GM23338 (cell line): ENCODE results near the gene RGL1. TPM values are rescaled to one million over a fixed set of nuclear protein-coding genes. Genes with fewer than 3 reads are reported as not detected.

ENCODE experiments used
- ATAC-seq: fragments of 200-7000 bp; cut with Tn5 transposase; 3 replicates; pipeline ENCODE4 v1.9.1; 2020
- DNase-seq: peaks from one replicate; pipeline ENCODE4 v3.0.0-alpha.2; 2015; ENCODE audit warnings: low spot score
- H2AFZ ChIP-seq: fragments of 200-600 bp; sonication (generic); 2 replicates; pipeline ENCODE4 v1.8.0; 2016; ENCODE audit warnings: antibody characterized with exemption, mild to moderate bottlenecking, moderate library complexity
- H3F3A ChIP-seq: fragments of 200-600 bp; sonication (generic); replicated peaks from 2 replicates; pipeline ENCODE4 v1.8.0; 2017; ENCODE audit warnings: antibody characterized with exemption, mixed run types, low read depth
- H3K27ac ChIP-seq: fragments of 200-600 bp; sonication (generic); 2 replicates; pipeline ENCODE4 v1.6.1; 2016; ENCODE audit warnings: low read depth
- H3K27me3 ChIP-seq: fragments of 200-600 bp; sonication (generic); 2 replicates; pipeline ENCODE4 v1.8.0; 2016; ENCODE audit warnings: mild to moderate bottlenecking, mixed run types, moderate library complexity; ENCODE audit not compliant: insufficient read depth
- H3K36me3 ChIP-seq: fragments of 200-600 bp; sonication (generic); 2 replicates; pipeline ENCODE4 v1.8.0; 2016; ENCODE audit warnings: mild to moderate bottlenecking; ENCODE audit not compliant: insufficient read depth
- H3K4me1 ChIP-seq: fragments of 200-600 bp; sonication (generic); 2 replicates; pipeline ENCODE4 v1.8.0; 2016; ENCODE audit warnings: mild to moderate bottlenecking, moderate library complexity; ENCODE audit not compliant: insufficient read depth
- H3K4me2 ChIP-seq: fragments of 200-600 bp; sonication (generic); 2 replicates; pipeline ENCODE4 v1.7.1; 2017; ENCODE audit warnings: mixed run types
- H3K4me3 ChIP-seq: fragments of 200-600 bp; sonication (generic); 2 replicates; pipeline ENCODE4 v1.6.1; 2016; ENCODE audit warnings: mixed run types
- H3K79me2 ChIP-seq: fragments of 200-600 bp; sonication (generic); replicated peaks from 2 replicates; pipeline ENCODE4 v1.8.0; 2017; ENCODE audit warnings: mild to moderate bottlenecking; ENCODE audit not compliant: insufficient read depth
- H3K9me2 ChIP-seq: fragments of 200-600 bp; sonication (generic); 2 replicates; pipeline ENCODE4 v1.8.0; 2017; ENCODE audit not compliant: insufficient read depth
- H4K20me1 ChIP-seq: fragments of 200-600 bp; sonication (generic); replicated peaks from 2 replicates; pipeline ENCODE4 v1.8.0; 2017; ENCODE audit warnings: mild to moderate bottlenecking; ENCODE audit not compliant: insufficient read depth
- H3K27ac Mint-ChIP-seq: 2 replicates; pipeline ENCODE4 v1.8.0; 2020; ENCODE audit warnings: inconsistent platforms, mild to moderate bottlenecking, moderate library complexity, mixed read lengths
- H3K27me3 Mint-ChIP-seq: 3 replicates; pipeline ENCODE4 v1.8.0; 2022; ENCODE audit warnings: low read depth, mild to moderate bottlenecking, moderate library complexity, mixed read lengths, inconsistent platforms; ENCODE audit not compliant: insufficient read depth, poor library complexity
- H3K36me3 Mint-ChIP-seq: 3 replicates; pipeline ENCODE4 v1.8.0; 2021; ENCODE audit warnings: low read depth, mild to moderate bottlenecking, inconsistent platforms, moderate library complexity, mixed read lengths
- H3K4me1 Mint-ChIP-seq: 3 replicates; pipeline ENCODE4 v1.8.0; 2020; ENCODE audit warnings: mild to moderate bottlenecking, inconsistent platforms, mixed read lengths
- H3K4me3 Mint-ChIP-seq: 3 replicates; pipeline ENCODE4 v1.8.0; 2021; ENCODE audit warnings: moderate library complexity, mild to moderate bottlenecking, inconsistent platforms, mixed read lengths
- H3K9me3 Mint-ChIP-seq: 3 replicates; pipeline ENCODE4 v1.8.0; 2020; ENCODE audit warnings: moderate library complexity, mild to moderate bottlenecking, inconsistent platforms, mixed read lengths
- CREB1 ChIP-seq: fragments of 250-450 bp; sonication (Bioruptor Pico); IDR thresholded peaks from 2 replicates; pipeline ENCODE4 v1.5.0; 2020; ENCODE audit warnings: low read depth, mild to moderate bottlenecking, moderate library complexity
- CTCF ChIP-seq, 2 experiments: fragments of 200-600 bp in 1 of 2; sonication (generic) in 1 of 2; conservative IDR thresholded peaks; 2 replicates each; pipeline versions ENCODE4 v1.5.1 to v1.6.1; 2016 to 2017; ENCODE audit warnings: antibody characterized with exemption in 2 of 2, low read depth in 2 of 2, mild to moderate bottlenecking in 2 of 2, moderate library complexity in 1 of 2
- ETS1 ChIP-seq: IDR thresholded peaks from 2 replicates; pipeline ENCODE4 v1.6.1; 2016; ENCODE audit warnings: antibody characterized with exemption
- EZH2 ChIP-seq: fragments of 200-600 bp; sonication (generic); IDR thresholded peaks from one replicate; pipeline ENCODE4 v1.8.0; 2017; ENCODE audit warnings: antibody characterized with exemption, mild to moderate bottlenecking, low read depth; ENCODE audit not compliant: unreplicated experiment
- EZH2phosphoT487 ChIP-seq: fragments of 200-600 bp; sonication (generic); IDR thresholded peaks from one replicate; pipeline ENCODE4 v1.8.1; 2018; ENCODE audit warnings: antibody characterized with exemption; ENCODE audit not compliant: unreplicated experiment
- POLR2AphosphoS5 ChIP-seq: IDR thresholded peaks from 2 replicates; pipeline ENCODE4 v1.6.1; 2016; ENCODE audit warnings: antibody characterized with exemption, low read depth
- REST ChIP-seq: IDR thresholded peaks from one replicate; pipeline ENCODE4 v1.6.1; 2018; ENCODE audit warnings: antibody characterized with exemption; ENCODE audit not compliant: unreplicated experiment
- STAT1 ChIP-seq: IDR thresholded peaks from one replicate; pipeline ENCODE4 v1.6.1; 2016; ENCODE audit warnings: antibody characterized with exemption; ENCODE audit not compliant: unreplicated experiment
- ZNF114 ChIP-seq: fragments of 250-450 bp; sonication (Bioruptor Pico); IDR thresholded peaks from 2 replicates; pipeline ENCODE4 v1.5.0; 2020; ENCODE audit warnings: mild to moderate bottlenecking, moderate library complexity
- ZNF462 ChIP-seq: fragments of 250-450 bp; sonication (Bioruptor Pico); IDR thresholded peaks from 2 replicates; pipeline ENCODE4 v1.5.0; 2020; ENCODE audit warnings: mild to moderate bottlenecking, moderate library complexity
- polyA plus RNA-seq: library from polyadenylated mRNA; unstranded; fragments of >200 nt; fragmentation: Nextera tagmentation; extraction: Ambion mirVana; gene quantifications from 2 replicates; pipeline ENCODE4 v1.2.1, GENCODE V29; 2016
- total RNA-seq: library from RNA; depleted of rRNA; stranded (reverse); fragments of >200 nt; shearing (Covaris generic); gene quantifications from 2 replicates; pipeline ENCODE4 v1.2.3, GENCODE V29; 2014

The RGL1 gene
- total and polyA plus RNA-seq, 2 experiments from 2014 or later, result 0.91 to 2.6 TPM

GRCh38 chr1:183778568-183779433, 26.1 kb upstream of the RGL1 start:
- H3K4me2 ChIP-seq, result no peak overlapping the region

More at GRCh38 chr1:183778568-183779433, 26.1 kb upstream of the RGL1 start:
- Histone ChIP-seq H3K27ac (no peak overlapping the region), H3K9me2 (0 out of 2 replicates have a peak, but pooled peaks cover 6% of the 10 kb centered on the region), H2AFZ (no peak overlapping the region), H3K4me3 (no peak overlapping the region), H4K20me1 (no peaks in the 10 kb centered on the region), H3F3A (no peaks in the 10 kb centered on the region), H3K79me2 (no peaks in the 10 kb centered on the region), H3K36me3 (peaks cover 12% of the 10 kb centered on the region), H3K4me1 (no peaks in the 10 kb centered on the region), H3K27me3 (no peaks in the 10 kb centered on the region)
- H3K27ac Mint-ChIP-seq, result no peak overlapping the region; the same call in 1 of the 2 replicates
- H3K36me3 Mint-ChIP-seq, result peaks cover 11% of the 10 kb centered on the region; the same call in 2 of the 3 replicates
- peaks cover 3% of the 10 kb centered on the region; the same call in 1 of the 3 replicates for H3K4me1 Mint-ChIP-seq
- no peak for DNase-seq
- no peaks in the 10 kb centered on the region for H3K27me3 Mint-ChIP-seq
- ATAC-seq, result no peak
- no peak overlapping the region for H3K4me3 Mint-ChIP-seq
- no peak for TF ChIP-seq CTCF (conservative IDR thresholded peaks at IDR 0.05; ENCODE audit: low read depth in 2 of 2)
- no peak for TF ChIP-seq EZH2phosphoT487
- TF ChIP-seq CREB1, result no peak
- no peak for TF ChIP-seq STAT1
- no peak for TF ChIP-seq ETS1
- no peak for TF ChIP-seq REST
- no peak for TF ChIP-seq EZH2
- TF ChIP-seq ZNF114 (CRISPR knock-in tag), result no peak
- no peak for TF ChIP-seq ZNF462 (CRISPR knock-in tag)
- TF ChIP-seq POLR2AphosphoS5, result no peak
- peaks cover 21% of the 10 kb centered on the region for H3K9me3 Mint-ChIP-seq
